Mesenchymal stem cell (in vitro differentiated cells and primary cell): ENCODE results near the gene CCDC85B.
A peak's percentile ranks its signal among the peaks of the same experiment; 100 is the strongest.

ENCODE experiments used
- DNase-seq: peaks from one replicate; pipeline ENCODE4 v3.0.0-alpha.2; 2013
- H2AFZ ChIP-seq: one replicate; pipeline ENCODE4 v1.6.1; 2013; ENCODE audit warnings: low read depth, mild to moderate bottlenecking, control low read depth, inconsistent platforms, low read length, moderate library complexity
- H2AK5ac ChIP-seq: 2 replicates; pipeline ENCODE4 v1.6.1; 2013; ENCODE audit warnings: low read length, moderate library complexity, mild to moderate bottlenecking, inconsistent platforms; ENCODE audit not compliant: severe bottlenecking
- H2BK120ac ChIP-seq: one replicate; pipeline ENCODE4 v1.6.1; 2013; ENCODE audit warnings: low read depth, mild to moderate bottlenecking, inconsistent platforms, low read length, moderate library complexity
- H2BK12ac ChIP-seq, 2 experiments: one replicate each; pipeline ENCODE4 v1.6.1; 2013; ENCODE audit warnings: inconsistent platforms in 2 of 2, low read length in 2 of 2, mild to moderate bottlenecking in 2 of 2, moderate library complexity in 2 of 2, control low read depth in 1 of 2
- H2BK15ac ChIP-seq: one replicate; pipeline ENCODE4 v1.6.1; 2013; ENCODE audit warnings: mild to moderate bottlenecking, low read depth, inconsistent platforms; ENCODE audit not compliant: poor library complexity, severe bottlenecking
- H2BK5ac ChIP-seq: 2 replicates; pipeline ENCODE4 v1.6.1; 2013; ENCODE audit warnings: low read depth, mild to moderate bottlenecking, low read length, control low read depth, inconsistent platforms; ENCODE audit not compliant: poor library complexity, severe bottlenecking
- H3K14ac ChIP-seq, 2 experiments: one replicate each; pipeline ENCODE4 v1.6.1; 2013; ENCODE audit warnings: inconsistent platforms in 2 of 2, low read length in 2 of 2, control low read depth in 1 of 2, mild to moderate bottlenecking in 1 of 2, moderate library complexity in 1 of 2
- H3K18ac ChIP-seq, 2 experiments: one replicate each; pipeline ENCODE4 v1.6.1; 2013; ENCODE audit warnings: inconsistent platforms in 2 of 2, low read length in 2 of 2, control low read depth in 1 of 2, low read depth in 1 of 2, mild to moderate bottlenecking in 1 of 2
- H3K23ac ChIP-seq, 2 experiments: one replicate each; pipeline ENCODE4 v1.6.1; 2013; ENCODE audit warnings: inconsistent platforms in 2 of 2, low read length in 2 of 2, mild to moderate bottlenecking in 2 of 2, moderate library complexity in 2 of 2, control low read depth in 1 of 2
- H3K27ac ChIP-seq: 2 replicates; pipeline ENCODE4 v1.5.1; 2013; ENCODE audit warnings: mild to moderate bottlenecking, moderate library complexity, low read length, control low read depth, inconsistent platforms; ENCODE audit not compliant: poor library complexity, severe bottlenecking
- H3K27me3 ChIP-seq, 2 experiments: 2 replicates each; pipeline versions ENCODE4 v1.6.1 to v1.7.0; 2013; ENCODE audit warnings: low read length in 2 of 2, mild to moderate bottlenecking in 2 of 2, moderate library complexity in 2 of 2, control low read depth in 1 of 2, inconsistent platforms in 1 of 2; ENCODE audit not compliant: control insufficient read depth in 1 of 2, insufficient read depth in 1 of 2
- H3K36me3 ChIP-seq, 2 experiments: 2 replicates each; pipeline versions ENCODE4 v1.6.1 to v1.7.0; 2013; ENCODE audit warnings: low read length in 2 of 2, control low read depth in 1 of 2, inconsistent platforms in 1 of 2, low read depth in 1 of 2, mild to moderate bottlenecking in 1 of 2; ENCODE audit not compliant: insufficient read depth in 2 of 2, control insufficient read depth in 1 of 2
- H3K4ac ChIP-seq, 2 experiments: one replicate each; pipeline ENCODE4 v1.6.1; 2013; ENCODE audit warnings: inconsistent platforms in 2 of 2, low read length in 2 of 2, mild to moderate bottlenecking in 2 of 2, moderate library complexity in 2 of 2, control low read depth in 1 of 2, low read depth in 1 of 2
- H3K4me1 ChIP-seq: 2 replicates; pipeline ENCODE4 v1.6.1; 2013; ENCODE audit warnings: low read depth, low read length, control low read depth; ENCODE audit not compliant: control insufficient read depth, insufficient read depth
- H3K4me2 ChIP-seq: 2 replicates; pipeline ENCODE4 v1.6.1; 2013; ENCODE audit warnings: low read length, mild to moderate bottlenecking, inconsistent platforms; ENCODE audit not compliant: poor library complexity, severe bottlenecking
- H3K4me3 ChIP-seq, 2 experiments: 2 replicates each; pipeline versions ENCODE4 v1.5.1 to v1.7.0; 2013; ENCODE audit warnings: low read length in 2 of 2, mild to moderate bottlenecking in 2 of 2, control low read depth in 1 of 2, low read depth in 1 of 2; ENCODE audit not compliant: insufficient read depth in 1 of 2
- H3K79me1 ChIP-seq: replicated peaks from 2 replicates; pipeline ENCODE4 v1.6.1; 2013; ENCODE audit warnings: mild to moderate bottlenecking, control low read depth, low read length, inconsistent platforms; ENCODE audit not compliant: poor library complexity, severe bottlenecking
- H3K9ac ChIP-seq: 2 replicates; pipeline ENCODE4 v1.7.0; 2013; ENCODE audit warnings: mild to moderate bottlenecking, low read length, moderate library complexity
- H3K9me3 ChIP-seq: 2 replicates; pipeline ENCODE4 v1.7.0; 2013; ENCODE audit warnings: mild to moderate bottlenecking, low read length; ENCODE audit not compliant: control insufficient read depth
- H4K8ac ChIP-seq: one replicate; pipeline ENCODE4 v1.6.1; 2013; ENCODE audit warnings: inconsistent platforms, mild to moderate bottlenecking, low read length, moderate library complexity
- H4K91ac ChIP-seq: one replicate; pipeline ENCODE4 v1.6.1; 2013; ENCODE audit warnings: mild to moderate bottlenecking, low read length, inconsistent platforms
- WGBS: methylation state at CpG from one replicate; pipeline ENCODE4 v1.1.7; 2013; ENCODE audit warnings: mixed read lengths; 5-methylcytosine and 5-hydroxymethylcytosine counted together

Gene CCDC85B

GRCh38 chr11:65879617-65880016 is 10.9 kb upstream of the CCDC85B start, which contains the start of gene CTSW:
Gene CTSW (plus strand): TSS chr11:65879837. CDS start chr11:65879855, 18 bp downstream.
- 79% methylated on average over 7 of the region's 7 CpGs for WGBS
- no peak within 1 kb of the TSS for H3K14ac ChIP-seq

GRCh38 chr11:65880027-65880426 is 10.4 kb upstream of the CCDC85B start:
- Histone ChIP-seq H3K14ac (no peak overlapping the region), H3K27me3 (no peaks in the 10 kb centered on the region), H3K4me2 (no peak overlapping the region), H2AK5ac (no peak overlapping the region), H3K27ac (no peak overlapping the region), H2BK12ac (no peak overlapping the region), H2AFZ (no peak overlapping the region), H3K9me3 (no peaks in the 10 kb centered on the region), H3K23ac (no peak overlapping the region), H3K9ac (no peak overlapping the region), H4K8ac (no peak overlapping the region), H2BK15ac (no peak overlapping the region), H2BK5ac (no peak overlapping the region), H3K18ac (no peak overlapping the region), H3K4me1 (peaks cover 5% of the 10 kb centered on the region), H4K91ac (no peak overlapping the region), H3K79me1 (peaks cover 16% of the 10 kb centered on the region), H3K36me3 (peaks cover 31 to 43% of the 10 kb centered on the region in 2 experiments), H2BK120ac (no peak overlapping the region), H3K4ac (no peak overlapping the region), H3K4me3 (no peak overlapping the region)
- no peak for DNase-seq
- WGBS, result 91% methylated on average over 7 of the region's 7 CpGs

More at GRCh38 chr11:65879617-65880016, 10.9 kb upstream of the CCDC85B start, which contains the start of gene CTSW:
- peak within 1 kb of the TSS; percentile 21 for H4K8ac ChIP-seq
- H3K4me1 ChIP-seq, result peaks cover 2% of the 10 kb centered on the region
- H3K4ac ChIP-seq, result no peak within 1 kb of the TSS
- H3K79me1 ChIP-seq, result peaks cover 14% of the 10 kb centered on the region
- no peak within 1 kb of the TSS for H3K18ac ChIP-seq
- H3K23ac ChIP-seq, result no peak within 1 kb of the TSS
- no peak within 1 kb of the TSS for H2AFZ ChIP-seq
- H3K9me3 ChIP-seq, result no peaks in the 10 kb centered on the region
- H2BK12ac ChIP-seq, result peak within 1 kb of the TSS; percentile 31 to 64
- H3K4me3 ChIP-seq, result no peak within 1 kb of the TSS
- no peak within 1 kb of the TSS for H2BK120ac ChIP-seq
- H3K4me2 ChIP-seq, result no peak within 1 kb of the TSS
- H2BK5ac ChIP-seq, result no peak within 1 kb of the TSS
- peaks cover 27 to 39% of the 10 kb centered on the region in 2 experiments for H3K36me3 ChIP-seq
- no peak within 1 kb of the TSS for H2AK5ac ChIP-seq
- no peak within 1 kb of the TSS for H3K9ac ChIP-seq
- no peak within 1 kb of the TSS for H3K27ac ChIP-seq
- H4K91ac ChIP-seq, result no peak within 1 kb of the TSS
- no peaks in the 10 kb centered on the region for H3K27me3 ChIP-seq
- no peak for DNase-seq
- no peak within 1 kb of the TSS for H2BK15ac ChIP-seq

- H3K4me1 ChIP-seq, result peaks cover 5% of the 10 kb centered on the region
- peaks cover 40 to 52% of the 10 kb centered on the region in 2 experiments for H3K36me3 ChIP-seq
- H2AFZ ChIP-seq, result no peak overlapping the region
- H3K27me3 ChIP-seq, result no peaks in the 10 kb centered on the region
- no peaks in the 10 kb centered on the region for H3K9me3 ChIP-seq
- H2BK5ac ChIP-seq, result no peak overlapping the region
- no peak overlapping the region for H3K4ac ChIP-seq
- WGBS, result 85% methylated on average over 7 of the region's 7 CpGs
- H2BK12ac ChIP-seq, result no peak overlapping the region
- no peak overlapping the region for H2AK5ac ChIP-seq
- no peak overlapping the region for H2BK15ac ChIP-seq
- H2BK120ac ChIP-seq, result no peak overlapping the region
- H4K91ac ChIP-seq, result no peak overlapping the region
- H3K4me2 ChIP-seq, result no peak overlapping the region
- H4K8ac ChIP-seq, result no peak overlapping the region
- no peak overlapping the region for H3K14ac ChIP-seq
- no peak overlapping the region for H3K4me3 ChIP-seq
- H3K18ac ChIP-seq, result no peak overlapping the region
- no peak overlapping the region for H3K23ac ChIP-seq
- peaks cover 21% of the 10 kb centered on the region for H3K79me1 ChIP-seq
- H3K9ac ChIP-seq, result no peak overlapping the region
- no peak overlapping the region for H3K27ac ChIP-seq
- DNase-seq, result no peak
Observed at GRCh38 chr11:65880844-65881421, 9.5 kb upstream of the CCDC85B start.

GRCh38 chr11:65882120-65883057 is 8.1 kb upstream of the CCDC85B start:
- H3K4me1 ChIP-seq, result peaks cover 10% of the 10 kb centered on the region
- H3K23ac ChIP-seq, result no peak overlapping the region
- no peak overlapping the region for H3K4me2 ChIP-seq
- no peak overlapping the region for H2AK5ac ChIP-seq
- no peak overlapping the region for H3K27ac ChIP-seq
- no peak overlapping the region for H4K91ac ChIP-seq
- no peak overlapping the region for H2BK15ac ChIP-seq
- H3K27me3 ChIP-seq, result no peaks in the 10 kb centered on the region
- no peak overlapping the region for H3K4ac ChIP-seq
- peaks cover 51 to 61% of the 10 kb centered on the region in 2 experiments for H3K36me3 ChIP-seq
- no peak overlapping the region for H4K8ac ChIP-seq
- no peak overlapping the region for H3K14ac ChIP-seq
- WGBS, result 96% methylated on average over 30 of the region's 30 CpGs
- no peak overlapping the region for H2BK12ac ChIP-seq
- H3K9me3 ChIP-seq, result no peaks in the 10 kb centered on the region
- no peak overlapping the region for H2BK120ac ChIP-seq
- no peak overlapping the region for H2AFZ ChIP-seq
- H3K9ac ChIP-seq, result no peak overlapping the region
- no peak for DNase-seq
- no peak overlapping the region for H3K4me3 ChIP-seq
- no peak overlapping the region for H3K18ac ChIP-seq
- H2BK5ac ChIP-seq, result no peak overlapping the region
- peaks cover 27% of the 10 kb centered on the region for H3K79me1 ChIP-seq
